ENCODE data around the gene NMB. TPM values are rescaled to one million over a fixed set of nuclear protein-coding genes. Genes with fewer than 3 reads are reported as not detected.
A peak's percentile ranks its signal among the peaks of the same experiment; 100 is the strongest.

NMB gene
- total and polyA plus RNA-seq, 12 donors = 0.96 to 8.0 (median 2.3) TPM

- Histone ChIP-seq H3K4me1 (peaks cover 0 to 2% (median under 1%) of the 10 kb centered on the region in 9 donors), H3K4me3 (no peak overlapping the region), H3K36me3 (peaks cover 0 to 39% (median 17%) of the 10 kb centered on the region in 9 donors), H3K9me3 (peaks cover 0 to 26% (median 13%) of the 10 kb centered on the region in 11 donors), H3K27me3 (no peaks in the 10 kb centered on the region), H3K27ac (peak overlapping the region in 2 of 10 donors; percentile 10 to 40)
- ATAC-seq = no peak
- TF ChIP-seq CTCF (IDR thresholded peaks at IDR 0.05) = no peak
- WGBS, 2 donors = 75 to 81% methylated on average over 2 of the region's 2 CpGs
- no peak for DNase-seq
- intact Hi-C loops (cut with DNase I) = no loop called here
These were observed 32.9 kb downstream of the NMB start for GRCh38 chr15:84625123-84625522.

GRCh38 chr15:84624359-84624758, 33.6 kb downstream of the NMB start:
- intact Hi-C loops (cut with DNase I) = no loop called here
- ATAC-seq (no peak), DNase-seq (no peak)
- peak overlapping the region in 2 of 10 donors; percentile 9 to 10 for H3K27ac ChIP-seq
- H3K9me3 ChIP-seq = peaks cover 0 to 29% (median 13%) of the 10 kb centered on the region in 11 donors
- H3K27me3 ChIP-seq = no peaks in the 10 kb centered on the region
- no peak overlapping the region for H3K4me3 ChIP-seq
- peaks cover 0 to 39% (median 17%) of the 10 kb centered on the region in 9 donors for H3K36me3 ChIP-seq
- no peaks in the 10 kb centered on the region for H3K4me1 ChIP-seq
- no peak for TF ChIP-seq CTCF (IDR thresholded peaks at IDR 0.05)
- WGBS, 2 donors = 87 to 92% methylated on average over 7 of the region's 7 CpGs

- WGBS, 2 donors = 98 to 99% methylated on average over 17 of the region's 17 CpGs
- intact Hi-C loops (cut with DNase I) = no loop called here
- Histone ChIP-seq H3K4me1 (peaks cover 0 to 18% (median 4%) of the 10 kb centered on the region in 9 donors), H3K27me3 (no peaks in the 10 kb centered on the region), H3K36me3 (peaks cover 0 to 37% (median 17%) of the 10 kb centered on the region in 9 donors), H3K4me3 (no peak overlapping the region), H3K9me3 (peaks cover 0 to 29% (median 13%) of the 10 kb centered on the region in 11 donors), H3K27ac (no peak overlapping the region)
- TF ChIP-seq CTCF (IDR thresholded peaks at IDR 0.05) = no peak
- no peak for ATAC-seq
- no peak for DNase-seq
These were observed 36.5 kb downstream of the NMB start for GRCh38 chr15:84621358-84621979.

GRCh38 chr15:84620626-84621025, 37.4 kb downstream of the NMB start:
- H3K9me3 ChIP-seq = peaks cover 0 to 29% (median 13%) of the 10 kb centered on the region in 11 donors
- H3K27ac ChIP-seq = no peak overlapping the region
- H3K4me3 ChIP-seq = no peak overlapping the region
- no peak for ATAC-seq
- intact Hi-C loops (cut with DNase I) = no loop called here
- no peaks in the 10 kb centered on the region for H3K27me3 ChIP-seq
- no peak for TF ChIP-seq CTCF (IDR thresholded peaks at IDR 0.05)
- no peak for DNase-seq
- WGBS, 2 donors = 97% methylated on average over 8 of the region's 8 CpGs
- peaks cover 0 to 26% (median 4%) of the 10 kb centered on the region in 9 donors for H3K4me1 ChIP-seq
- H3K36me3 ChIP-seq = peaks cover 0 to 35% (median 17%) of the 10 kb centered on the region in 9 donors

All from heart right ventricle (tissue), 16 donors.